Measurements from ENCODE around the gene FOXP1.

- no peak for TF ChIP-seq EZH2phosphoT487 (conservative IDR thresholded peaks at IDR 0.05; ENCODE audit: low read length)
- TF ChIP-seq CTCF (IDR thresholded peaks at IDR 0.05; ENCODE audit: insufficient read depth, low read length, poor library complexity, severe bottlenecking): no peak
Measured at GRCh38 chr3:71031181-71031580, 552.3 kb downstream of the FOXP1 start.

Data from SU-DHL-6 (cell line).